PFSK-1 (cell line): ENCODE measurements around the gene PAOX.

Experiments
- FOXP2 ChIP-seq: optimal IDR thresholded peaks from 2 replicates; pipeline ENCODE3; 2011; ENCODE audit warnings: borderline replicate concordance, control low read depth, inconsistent platforms; ENCODE audit not compliant: insufficient read depth; ENCODE audit errors: extremely low read length, extremely low read depth
- POLR2AphosphoS5 ChIP-seq: IDR thresholded peaks from 2 replicates; pipeline ENCODE4 v1.6.1; 2012; ENCODE audit warnings: low read depth, mild to moderate bottlenecking, control low read depth, low read length, moderate library complexity
- SIN3A ChIP-seq: IDR thresholded peaks from 2 replicates; pipeline ENCODE4 v1.6.1; 2012; ENCODE audit warnings: mild to moderate bottlenecking, low read length, moderate library complexity, borderline replicate concordance; ENCODE audit not compliant: insufficient read depth
- TAF1 ChIP-seq: IDR thresholded peaks from 2 replicates; pipeline ENCODE4 v1.6.1; 2012; ENCODE audit warnings: low read length, control low read depth, borderline replicate concordance; ENCODE audit not compliant: insufficient read depth
- TF ChIP-seq, protein P1 (sequence below), 2 experiments: IDR thresholded peaks; 2 replicates each; pipeline versions ENCODE4 v1.6.1 to v1.8.0; 2011 to 2012; ENCODE audit warnings: low read depth in 2 of 2, low read length in 2 of 2, control low read depth in 1 of 2, inconsistent platforms in 1 of 2, mild to moderate bottlenecking in 1 of 2, moderate library complexity in 1 of 2; ENCODE audit not compliant: insufficient read depth in 1 of 2

PAOX gene

DNA sequence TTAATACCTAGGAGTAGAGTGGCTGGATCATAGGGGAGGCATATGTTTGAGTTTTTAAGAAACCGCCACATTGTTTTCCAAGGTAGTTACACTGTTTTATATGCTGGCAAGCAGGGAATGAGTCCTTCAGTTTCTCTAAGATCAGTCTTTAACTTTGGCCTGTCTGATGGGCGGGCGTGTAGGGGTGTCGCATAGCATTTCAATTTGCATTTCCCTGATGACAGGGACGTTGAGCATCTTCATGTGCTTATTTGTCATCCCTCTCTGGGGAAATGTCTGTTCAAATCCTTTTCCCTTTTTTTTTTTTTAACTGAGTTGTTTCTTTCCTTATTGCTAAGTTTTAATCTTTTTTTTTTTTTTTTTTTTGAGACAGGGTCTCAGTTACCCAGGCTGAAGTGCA is 24.7 kb downstream of the PAOX start:
- TF ChIP-seq FOXP2 (no peak), POLR2AphosphoS5 (no peak), SIN3A (no peak), TAF1 (no peak)
- TF ChIP-seq, protein P1, sequence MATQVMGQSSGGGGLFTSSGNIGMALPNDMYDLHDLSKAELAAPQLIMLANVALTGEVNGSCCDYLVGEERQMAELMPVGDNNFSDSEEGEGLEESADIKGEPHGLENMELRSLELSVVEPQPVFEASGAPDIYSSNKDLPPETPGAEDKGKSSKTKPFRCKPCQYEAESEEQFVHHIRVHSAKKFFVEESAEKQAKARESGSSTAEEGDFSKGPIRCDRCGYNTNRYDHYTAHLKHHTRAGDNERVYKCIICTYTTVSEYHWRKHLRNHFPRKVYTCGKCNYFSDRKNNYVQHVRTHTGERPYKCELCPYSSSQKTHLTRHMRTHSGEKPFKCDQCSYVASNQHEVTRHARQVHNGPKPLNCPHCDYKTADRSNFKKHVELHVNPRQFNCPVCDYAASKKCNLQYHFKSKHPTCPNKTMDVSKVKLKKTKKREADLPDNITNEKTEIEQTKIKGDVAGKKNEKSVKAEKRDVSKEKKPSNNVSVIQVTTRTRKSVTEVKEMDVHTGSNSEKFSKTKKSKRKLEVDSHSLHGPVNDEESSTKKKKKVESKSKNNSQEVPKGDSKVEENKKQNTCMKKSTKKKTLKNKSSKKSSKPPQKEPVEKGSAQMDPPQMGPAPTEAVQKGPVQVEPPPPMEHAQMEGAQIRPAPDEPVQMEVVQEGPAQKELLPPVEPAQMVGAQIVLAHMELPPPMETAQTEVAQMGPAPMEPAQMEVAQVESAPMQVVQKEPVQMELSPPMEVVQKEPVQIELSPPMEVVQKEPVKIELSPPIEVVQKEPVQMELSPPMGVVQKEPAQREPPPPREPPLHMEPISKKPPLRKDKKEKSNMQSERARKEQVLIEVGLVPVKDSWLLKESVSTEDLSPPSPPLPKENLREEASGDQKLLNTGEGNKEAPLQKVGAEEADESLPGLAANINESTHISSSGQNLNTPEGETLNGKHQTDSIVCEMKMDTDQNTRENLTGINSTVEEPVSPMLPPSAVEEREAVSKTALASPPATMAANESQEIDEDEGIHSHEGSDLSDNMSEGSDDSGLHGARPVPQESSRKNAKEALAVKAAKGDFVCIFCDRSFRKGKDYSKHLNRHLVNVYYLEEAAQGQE (IDR thresholded peaks at IDR 0.05; ENCODE audit: insufficient read depth in 1 of 2, low read depth in 2 of 2, low read length in 2 of 2): no peak

DNA sequence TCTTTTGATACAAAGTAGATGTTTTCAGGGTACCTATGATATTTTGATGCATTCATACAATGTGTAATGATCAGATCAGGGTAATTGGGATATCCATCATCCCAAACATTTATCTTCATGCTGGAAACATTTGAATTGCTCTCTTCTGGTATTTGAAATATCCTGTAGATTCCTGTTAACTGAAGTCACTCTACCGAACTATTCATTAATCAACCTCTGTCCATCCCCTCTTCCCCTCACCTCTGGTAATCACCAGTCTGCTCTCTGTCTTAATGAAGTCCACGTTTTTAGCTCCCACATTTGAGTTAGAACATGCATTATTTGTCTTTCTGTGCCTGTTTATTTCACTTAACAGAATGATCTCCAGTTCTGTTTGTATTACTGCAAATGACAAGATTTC is 26.2 kb downstream of the PAOX start:
- TF ChIP-seq SIN3A: no peak
- TF ChIP-seq TAF1: no peak
- no peak for TF ChIP-seq POLR2AphosphoS5

DNA sequence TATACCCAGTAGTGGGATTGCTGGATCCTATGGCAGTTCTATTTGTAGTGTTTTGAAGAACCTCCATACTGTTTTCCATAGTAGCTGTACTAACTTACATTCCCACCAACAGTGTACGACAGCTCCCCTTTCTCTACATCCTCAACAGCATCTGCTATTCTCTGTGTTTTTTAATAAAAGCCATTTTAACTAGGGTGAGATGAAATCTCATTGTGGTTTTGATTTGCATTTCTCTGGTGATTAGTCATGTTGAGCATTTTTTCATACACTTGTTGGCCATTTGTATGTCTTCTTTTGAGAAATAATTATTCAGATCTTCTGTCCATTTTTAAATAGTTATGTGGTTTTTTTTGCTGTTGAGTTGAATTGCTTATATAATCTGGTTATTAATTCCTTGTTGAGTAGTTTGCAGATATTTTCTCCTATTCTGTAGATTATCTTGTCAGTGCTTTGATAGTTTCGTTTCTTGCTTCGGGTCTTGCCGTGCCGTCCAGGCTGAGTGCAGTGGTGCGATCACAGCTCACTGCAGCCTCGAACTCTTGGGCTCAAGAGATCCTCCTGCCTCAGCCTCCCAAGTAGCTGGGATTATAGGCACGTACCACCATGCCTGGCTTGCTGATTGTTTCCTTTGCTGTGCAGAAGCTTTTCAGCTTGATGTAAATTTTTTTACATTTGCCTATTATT is 26.9 kb downstream of the PAOX start:
- no peak for TF ChIP-seq FOXP2
- no peak for TF ChIP-seq SIN3A
- TF ChIP-seq POLR2AphosphoS5: no peak
- TF ChIP-seq, protein P1 (IDR thresholded peaks at IDR 0.05; ENCODE audit: insufficient read depth in 1 of 2, low read depth in 2 of 2, low read length in 2 of 2): no peak
- no peak for TF ChIP-seq TAF1

DNA sequence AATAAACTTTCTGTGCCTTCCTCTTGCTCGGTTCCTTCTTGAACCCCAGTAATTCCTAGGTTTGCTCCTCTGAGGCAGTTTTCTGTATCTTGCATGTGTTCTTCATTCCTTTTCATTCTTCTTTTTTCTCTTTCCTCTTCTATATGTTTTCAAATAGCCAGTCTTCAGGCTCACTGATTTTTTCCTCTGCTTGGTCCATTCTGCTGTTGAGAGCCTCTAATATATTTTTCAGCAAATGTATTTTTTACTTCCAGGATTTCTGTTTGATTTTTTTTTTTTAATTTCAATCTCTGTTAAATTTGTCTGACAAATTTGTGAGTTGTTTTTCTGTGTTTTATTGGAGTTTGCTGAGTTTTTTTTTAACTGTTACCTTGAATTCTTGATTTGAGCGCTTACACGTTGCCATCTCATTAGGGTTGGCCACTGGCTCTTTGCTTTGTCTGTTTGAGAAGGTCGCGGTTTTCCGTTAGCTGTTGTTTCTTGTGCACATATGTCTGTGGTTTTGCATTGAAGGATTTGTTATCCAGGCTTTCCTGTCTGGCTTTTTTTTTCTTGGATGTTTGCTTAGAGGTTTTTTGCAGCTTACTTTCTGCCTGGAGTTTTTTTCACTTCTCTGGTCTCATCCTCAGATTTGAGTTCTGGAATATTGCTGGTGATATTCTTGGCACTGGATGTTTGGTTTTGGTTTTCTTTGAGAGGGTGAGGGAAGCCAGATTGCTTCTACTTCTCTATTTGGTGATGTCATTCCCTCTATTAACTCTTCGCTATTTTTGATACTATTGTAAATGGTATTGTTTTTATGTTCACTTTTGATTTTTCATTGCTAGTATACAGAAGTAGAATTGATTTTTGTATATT is 32.7 kb downstream of the PAOX start:
- TF ChIP-seq FOXP2 (no peak), POLR2AphosphoS5 (no peak), SIN3A (no peak), TAF1 (no peak)
- TF ChIP-seq, protein P1 (IDR thresholded peaks at IDR 0.05; ENCODE audit: insufficient read depth in 1 of 2, low read depth in 2 of 2, low read length in 2 of 2): no peak

DNA sequence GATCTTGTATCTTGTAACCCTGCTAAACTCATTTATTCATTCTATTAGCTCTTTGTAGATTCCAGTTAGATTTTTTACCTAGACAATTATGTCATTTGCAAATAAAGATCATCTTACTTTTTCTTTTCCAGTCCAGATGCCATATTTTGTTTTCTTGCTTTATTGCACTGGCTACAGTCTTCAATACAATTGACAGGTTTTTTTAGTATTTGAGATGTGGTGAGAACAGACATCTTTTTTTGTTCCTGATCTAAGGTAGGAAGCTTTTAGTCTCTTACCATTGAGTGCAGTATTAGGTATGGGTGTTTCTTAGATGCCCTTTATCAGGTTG is 33.3 kb downstream of the PAOX start:
- TF ChIP-seq FOXP2: no peak
- no peak for TF ChIP-seq TAF1
- no peak for TF ChIP-seq SIN3A
- TF ChIP-seq, protein P1 (IDR thresholded peaks at IDR 0.05; ENCODE audit: insufficient read depth in 1 of 2, low read depth in 2 of 2, low read length in 2 of 2): no peak
- TF ChIP-seq POLR2AphosphoS5: no peak
